Activated naive CD8-positive, alpha-beta T cell treated with anti-CD3 and anti-CD28 coated beads, Interleukin-2, amount 10 ng/mL, durations not matched to agents 7 days and 5 days (primary cell): ENCODE measurements around the gene CLEC20A. TPM values are rescaled to one million over a fixed set of nuclear protein-coding genes. Genes with fewer than 3 reads are reported as not detected.

Source experiments
- ATAC-seq: fragments of 150-1000 bp; cut with Tn5 transposase; one replicate; pipeline ENCODE4 v1.10.0; 2021; ENCODE audit warnings: low read depth, moderate library complexity
- POLR2A ChIA-PET: fragments of 350-600 bp; sonication (Branson Sonifier 250); formaldehyde crosslinking; loops from one replicate; lab custom pipeline; 2021; ENCODE audit warnings: antibody characterized with exemption; lab: Charles Lee
- DNase-seq: peaks from one replicate; pipeline ENCODE4 v3.0.0; 2021
- H3K27ac Mint-ChIP-seq: one replicate; pipeline ENCODE4 v1.8.0; 2022; ENCODE audit warnings: mild to moderate bottlenecking, mixed read lengths
- H3K27me3 Mint-ChIP-seq: one replicate; pipeline ENCODE4 v1.8.0; 2022; ENCODE audit warnings: mild to moderate bottlenecking, moderate library complexity, mixed read lengths
- H3K36me3 Mint-ChIP-seq: one replicate; pipeline ENCODE4 v1.8.0; 2021; ENCODE audit warnings: mild to moderate bottlenecking, mixed read lengths
- H3K4me1 Mint-ChIP-seq: one replicate; pipeline ENCODE4 v1.8.0; 2021; ENCODE audit warnings: mixed read lengths
- H3K4me3 Mint-ChIP-seq: one replicate; pipeline ENCODE4 v1.8.0; 2022; ENCODE audit warnings: mild to moderate bottlenecking, moderate library complexity, mixed read lengths
- H3K9me3 Mint-ChIP-seq: one replicate; pipeline ENCODE4 v1.8.0; 2021; ENCODE audit warnings: mixed read lengths
- total RNA-seq, 2 experiments: library from RNA; stranded (reverse); gene quantifications; one replicate each; pipeline ENCODE4 v1.2.3, GENCODE V29; 2021

Gene CLEC20A
- total RNA-seq, 2 experiments from 2014 or later: not detected

GRCh38 chr1:178464566-178464965 is 32.2 kb downstream of the CLEC20A start:
- Mint-ChIP-seq H3K27ac (no peak overlapping the region), H3K36me3 (no peaks in the 10 kb centered on the region), H3K9me3 (no peaks in the 10 kb centered on the region), H3K4me1 (no peaks in the 10 kb centered on the region), H3K27me3 (peaks cover 13% of the 10 kb centered on the region), H3K4me3 (no peak overlapping the region)
- ATAC-seq (no peak), DNase-seq (no peak)
- POLR2A ChIA-PET: no interaction called here

GRCh38 chr1:178464141-178464540 is 32.6 kb downstream of the CLEC20A start:
- peaks cover 13% of the 10 kb centered on the region for H3K27me3 Mint-ChIP-seq
- ATAC-seq (no peak), DNase-seq (no peak)
- POLR2A ChIA-PET: no interaction called here
- no peak overlapping the region for H3K4me3 Mint-ChIP-seq
- H3K4me1 Mint-ChIP-seq: no peaks in the 10 kb centered on the region
- no peaks in the 10 kb centered on the region for H3K36me3 Mint-ChIP-seq
- no peak overlapping the region for H3K27ac Mint-ChIP-seq
- H3K9me3 Mint-ChIP-seq: no peaks in the 10 kb centered on the region

GRCh38 chr1:178461701-178462100 is 35.1 kb downstream of the CLEC20A start:
- no peaks in the 10 kb centered on the region for H3K4me1 Mint-ChIP-seq
- H3K9me3 Mint-ChIP-seq: no peaks in the 10 kb centered on the region
- no peaks in the 10 kb centered on the region for H3K36me3 Mint-ChIP-seq
- no peak overlapping the region for H3K27ac Mint-ChIP-seq
- no peak for ATAC-seq
- no peak overlapping the region for H3K4me3 Mint-ChIP-seq
- peaks cover 10% of the 10 kb centered on the region for H3K27me3 Mint-ChIP-seq
- DNase-seq: no peak
- POLR2A ChIA-PET: no interaction called here

GRCh38 chr1:178461104-178461503 is 35.7 kb downstream of the CLEC20A start:
- H3K27ac Mint-ChIP-seq: no peak overlapping the region
- no peak for ATAC-seq
- POLR2A ChIA-PET: no interaction called here
- no peaks in the 10 kb centered on the region for H3K36me3 Mint-ChIP-seq
- no peaks in the 10 kb centered on the region for H3K4me1 Mint-ChIP-seq
- DNase-seq: no peak
- no peaks in the 10 kb centered on the region for H3K9me3 Mint-ChIP-seq
- no peak overlapping the region for H3K4me3 Mint-ChIP-seq
- H3K27me3 Mint-ChIP-seq: peaks cover 13% of the 10 kb centered on the region

- DNase-seq (no peak), ATAC-seq (no peak)
- POLR2A ChIA-PET: no interaction called here
- H3K27ac Mint-ChIP-seq: no peak overlapping the region
- no peaks in the 10 kb centered on the region for H3K36me3 Mint-ChIP-seq
- no peaks in the 10 kb centered on the region for H3K4me1 Mint-ChIP-seq
- H3K9me3 Mint-ChIP-seq: no peaks in the 10 kb centered on the region
- peaks cover 9% of the 10 kb centered on the region for H3K27me3 Mint-ChIP-seq
- no peak overlapping the region for H3K4me3 Mint-ChIP-seq
Observed at GRCh38 chr1:178458203-178458602, 38.6 kb downstream of the CLEC20A start.

GRCh38 chr1:178457651-178458050 is 39.1 kb downstream of the CLEC20A start:
- POLR2A ChIA-PET: no interaction called here
- DNase-seq: no peak
- Mint-ChIP-seq H3K4me1 (no peaks in the 10 kb centered on the region), H3K36me3 (no peaks in the 10 kb centered on the region), H3K4me3 (no peak overlapping the region), H3K9me3 (no peaks in the 10 kb centered on the region), H3K27ac (no peak overlapping the region), H3K27me3 (peaks cover 9% of the 10 kb centered on the region)
- no peak for ATAC-seq

- DNase-seq (no peak), ATAC-seq (no peak)
- Mint-ChIP-seq H3K4me3 (no peak overlapping the region), H3K27ac (no peak overlapping the region), H3K27me3 (peaks cover 7% of the 10 kb centered on the region), H3K36me3 (no peaks in the 10 kb centered on the region), H3K4me1 (no peaks in the 10 kb centered on the region), H3K9me3 (no peaks in the 10 kb centered on the region)
- POLR2A ChIA-PET: no interaction called here
Observed at GRCh38 chr1:178456472-178456871, 40.3 kb downstream of the CLEC20A start.

- Mint-ChIP-seq H3K27me3 (peaks cover 7% of the 10 kb centered on the region), H3K4me1 (no peaks in the 10 kb centered on the region), H3K27ac (no peak overlapping the region), H3K4me3 (no peak overlapping the region), H3K36me3 (no peaks in the 10 kb centered on the region), H3K9me3 (no peaks in the 10 kb centered on the region)
- ATAC-seq (no peak), DNase-seq (no peak)
- POLR2A ChIA-PET: no interaction called here
Observed at GRCh38 chr1:178452013-178452412, 44.8 kb downstream of the CLEC20A start.

GRCh38 chr1:178451529-178451928 is 45.2 kb downstream of the CLEC20A start:
- no peak for DNase-seq
- H3K4me1 Mint-ChIP-seq: no peaks in the 10 kb centered on the region
- ATAC-seq: no peak
- POLR2A ChIA-PET: no interaction called here
- no peaks in the 10 kb centered on the region for H3K36me3 Mint-ChIP-seq
- H3K27ac Mint-ChIP-seq: no peak overlapping the region
- H3K27me3 Mint-ChIP-seq: peaks cover 7% of the 10 kb centered on the region
- no peaks in the 10 kb centered on the region for H3K9me3 Mint-ChIP-seq
- H3K4me3 Mint-ChIP-seq: no peak overlapping the region

- Mint-ChIP-seq H3K27me3 (peaks cover 4% of the 10 kb centered on the region), H3K9me3 (no peaks in the 10 kb centered on the region), H3K27ac (no peak overlapping the region), H3K36me3 (no peaks in the 10 kb centered on the region), H3K4me1 (no peaks in the 10 kb centered on the region), H3K4me3 (no peak overlapping the region)
- no peak for ATAC-seq
- POLR2A ChIA-PET: no interaction called here
- no peak for DNase-seq
Observed at GRCh38 chr1:178450871-178451270, 45.9 kb downstream of the CLEC20A start.

GRCh38 chr1:178442925-178443324 is 53.8 kb downstream of the CLEC20A start:
- no peaks in the 10 kb centered on the region for H3K4me1 Mint-ChIP-seq
- no peaks in the 10 kb centered on the region for H3K36me3 Mint-ChIP-seq
- ATAC-seq (no peak), DNase-seq (no peak)
- POLR2A ChIA-PET: no interaction called here
- H3K27ac Mint-ChIP-seq: no peak overlapping the region
- H3K9me3 Mint-ChIP-seq: no peaks in the 10 kb centered on the region
- H3K4me3 Mint-ChIP-seq: no peak overlapping the region
- H3K27me3 Mint-ChIP-seq: peaks cover 4% of the 10 kb centered on the region

GRCh38 chr1:178438432-178438831 is 58.3 kb downstream of the CLEC20A start:
- POLR2A ChIA-PET: no interaction called here
- H3K4me3 Mint-ChIP-seq: no peak overlapping the region
- H3K27me3 Mint-ChIP-seq: no peaks in the 10 kb centered on the region
- no peaks in the 10 kb centered on the region for H3K4me1 Mint-ChIP-seq
- no peaks in the 10 kb centered on the region for H3K36me3 Mint-ChIP-seq
- DNase-seq (no peak), ATAC-seq (no peak)
- no peak overlapping the region for H3K27ac Mint-ChIP-seq
- no peaks in the 10 kb centered on the region for H3K9me3 Mint-ChIP-seq

GRCh38 chr1:178436899-178437298 is 59.9 kb downstream of the CLEC20A start:
- Mint-ChIP-seq H3K36me3 (no peaks in the 10 kb centered on the region), H3K27me3 (no peaks in the 10 kb centered on the region), H3K27ac (no peak overlapping the region), H3K4me1 (no peaks in the 10 kb centered on the region), H3K9me3 (no peaks in the 10 kb centered on the region), H3K4me3 (no peak overlapping the region)
- DNase-seq (no peak), ATAC-seq (no peak)
- POLR2A ChIA-PET: no interaction called here

GRCh38 chr1:178434899-178435435 is 61.8 kb downstream of the CLEC20A start:
- H3K27ac Mint-ChIP-seq: no peak overlapping the region
- H3K36me3 Mint-ChIP-seq: no peaks in the 10 kb centered on the region
- H3K27me3 Mint-ChIP-seq: no peaks in the 10 kb centered on the region
- H3K4me1 Mint-ChIP-seq: no peaks in the 10 kb centered on the region
- H3K4me3 Mint-ChIP-seq: no peak overlapping the region
- no peaks in the 10 kb centered on the region for H3K9me3 Mint-ChIP-seq
- no peak for ATAC-seq
- no peak for DNase-seq
- POLR2A ChIA-PET: no interaction called here

GRCh38 chr1:178434360-178434759 is 62.4 kb downstream of the CLEC20A start:
- POLR2A ChIA-PET: no interaction called here
- no peaks in the 10 kb centered on the region for H3K4me1 Mint-ChIP-seq
- DNase-seq: no peak
- no peak overlapping the region for H3K4me3 Mint-ChIP-seq
- no peaks in the 10 kb centered on the region for H3K27me3 Mint-ChIP-seq
- H3K36me3 Mint-ChIP-seq: no peaks in the 10 kb centered on the region
- ATAC-seq: no peak
- H3K9me3 Mint-ChIP-seq: no peaks in the 10 kb centered on the region
- no peak overlapping the region for H3K27ac Mint-ChIP-seq
